Immature natural killer cell (primary cell): ENCODE results near the gene ZC3H18. TPM values are rescaled to one million over a fixed set of nuclear protein-coding genes. Genes with fewer than 3 reads are reported as not detected.

Source experiments
- DNase-seq, 3 donors: peaks; one replicate each; pipeline ENCODE4 v3.0.0; 2022; ENCODE audit warnings: mixed read lengths in 1 of 3
- H3K27ac Mint-ChIP-seq, 6 donors: one replicate each; pipeline ENCODE4 v1.8.0; 2020; ENCODE audit warnings: mixed read lengths in 6 of 6, mild to moderate bottlenecking in 5 of 6, inconsistent platforms in 4 of 6, moderate library complexity in 3 of 6
- H3K27me3 Mint-ChIP-seq, 3 donors: one replicate each; pipeline ENCODE4 v1.8.0; 2020 to 2021; ENCODE audit warnings: low read depth in 3 of 3, mild to moderate bottlenecking in 3 of 3, mixed read lengths in 3 of 3, moderate library complexity in 3 of 3, inconsistent platforms in 1 of 3
- H3K36me3 Mint-ChIP-seq, 3 donors: one replicate each; pipeline ENCODE4 v1.8.0; 2020; ENCODE audit warnings: mixed read lengths in 3 of 3, inconsistent platforms in 2 of 3, mild to moderate bottlenecking in 2 of 3
- H3K4me1 Mint-ChIP-seq, 2 donors: one replicate each; pipeline ENCODE4 v1.8.0; 2020; ENCODE audit warnings: inconsistent platforms in 2 of 2, mild to moderate bottlenecking in 2 of 2, mixed read lengths in 2 of 2, moderate library complexity in 1 of 2
- H3K4me3 Mint-ChIP-seq, 5 donors: one replicate each; pipeline ENCODE4 v1.8.0; 2020; ENCODE audit warnings: mild to moderate bottlenecking in 5 of 5, mixed read lengths in 5 of 5, inconsistent platforms in 3 of 5, moderate library complexity in 3 of 5
- H3K9me3 Mint-ChIP-seq, 6 donors: one replicate each; pipeline ENCODE4 v1.8.0; 2020; ENCODE audit warnings: mild to moderate bottlenecking in 6 of 6, mixed read lengths in 6 of 6, inconsistent platforms in 4 of 6, moderate library complexity in 3 of 6
- polyA plus RNA-seq, 3 donors: library from polyadenylated mRNA; unstranded; fragments of 300-500 nt; fragmentation: Illumina TruSeq; gene quantifications; one replicate each; pipeline ENCODE4 v1.2.3, GENCODE V29; 2021

Gene ZC3H18
- polyA plus RNA-seq, 3 donors from 2014 or later = 1.0 to 29.0 (median 8.7) TPM

DNA sequence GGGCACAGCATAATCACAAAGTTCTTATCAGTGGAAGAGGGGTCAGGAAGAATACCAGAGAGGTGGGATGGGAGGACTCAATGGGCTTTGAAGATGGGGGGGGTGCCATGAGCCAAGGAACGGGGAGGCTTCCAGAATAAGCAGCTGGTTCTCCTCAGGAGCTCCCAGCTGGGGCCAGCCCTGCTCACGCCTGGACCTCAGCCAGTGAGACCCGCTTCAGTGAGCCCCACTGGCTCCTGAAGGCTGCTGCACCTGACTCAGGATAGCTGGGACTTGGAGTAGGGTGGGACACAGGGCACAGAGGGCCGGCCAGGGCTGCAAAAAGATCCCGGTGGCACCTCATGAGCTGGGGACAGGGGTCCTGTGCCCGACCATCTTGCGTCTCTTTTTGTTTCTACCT, 24.4 kb upstream of the ZC3H18 start:
- peaks cover 6 to 13% (median 7%) of the 10 kb centered on the region in 3 donors for H3K36me3 Mint-ChIP-seq
- H3K27me3 Mint-ChIP-seq = peaks cover 3 to 16% (median 3%) of the 10 kb centered on the region in 3 donors
- H3K4me1 Mint-ChIP-seq = peaks cover 64 to 88% of the 10 kb centered on the region in 2 donors
- no peak for DNase-seq
- peak overlapping the region in 5 of 6 donors; percentile 57 to 93 (median 89) for H3K27ac Mint-ChIP-seq
- peaks cover 10 to 20% (median 12%) of the 10 kb centered on the region in 6 donors for H3K9me3 Mint-ChIP-seq
- H3K4me3 Mint-ChIP-seq = peak overlapping the region in 4 of 5 donors; percentile 24 to 86 (median 78)

- peaks cover 67 to 89% of the 10 kb centered on the region in 2 donors for H3K4me1 Mint-ChIP-seq
- H3K27me3 Mint-ChIP-seq = peaks cover 3 to 7% (median 3%) of the 10 kb centered on the region in 3 donors
- peaks cover 4 to 5% (median 5%) of the 10 kb centered on the region in 3 donors for H3K36me3 Mint-ChIP-seq
- peaks cover 5 to 10% (median 7%) of the 10 kb centered on the region in 6 donors for H3K9me3 Mint-ChIP-seq
- peak in 2 of 3 donors; percentile 35 to 42 for DNase-seq
- peak overlapping the region in 5 of 6 donors; percentile 82 to 96 (median 84) for H3K27ac Mint-ChIP-seq
- peak overlapping the region; percentile 59 to 83 (median 73) for H3K4me3 Mint-ChIP-seq
These were observed 21.9 kb upstream of the ZC3H18 start for GRCh38 chr16:88548131-88548874.

DNA sequence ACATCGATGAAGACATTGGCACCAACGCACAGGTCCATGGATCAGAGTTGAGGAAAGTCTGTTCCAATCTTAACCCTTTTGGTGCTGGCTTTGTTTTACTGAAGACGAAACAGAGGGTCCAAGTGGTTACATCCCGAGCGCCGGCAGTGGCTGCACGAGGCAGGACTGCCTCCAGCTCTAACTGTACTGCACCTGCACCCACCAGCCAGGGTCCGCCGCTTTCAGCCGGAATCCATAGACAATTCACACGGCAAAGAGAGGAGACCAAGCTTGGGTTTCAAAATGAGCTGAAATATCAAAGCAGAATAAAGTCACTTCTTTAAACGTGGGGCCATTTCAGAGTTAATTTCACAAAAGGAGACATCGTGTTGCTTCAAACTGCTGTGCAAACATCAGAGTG, 21.2 kb upstream of the ZC3H18 start:
- Mint-ChIP-seq H3K4me1 (peaks cover 62 to 89% of the 10 kb centered on the region in 2 donors), H3K4me3 (peak overlapping the region in 4 of 5 donors; percentile 73 to 83 (median 78)), H3K36me3 (no peaks in the 10 kb centered on the region), H3K27ac (peak overlapping the region in 4 of 6 donors; percentile 47 to 96 (median 86)), H3K9me3 (peaks cover 0 to 3% (median 0%) of the 10 kb centered on the region in 6 donors), H3K27me3 (peaks cover 3 to 6% (median 3%) of the 10 kb centered on the region in 3 donors)
- no peak for DNase-seq

GRCh38 chr16:88549671-88550245, 20.4 kb upstream of the ZC3H18 start:
- H3K4me1 Mint-ChIP-seq = peaks cover 62 to 90% of the 10 kb centered on the region in 2 donors
- H3K9me3 Mint-ChIP-seq = peaks cover 0 to 2% (median 0%) of the 10 kb centered on the region in 6 donors
- H3K27ac Mint-ChIP-seq = peak overlapping the region; percentile 46 to 96 (median 86)
- peak overlapping the region; percentile 73 to 83 (median 77) for H3K4me3 Mint-ChIP-seq
- H3K36me3 Mint-ChIP-seq = no peaks in the 10 kb centered on the region
- no peak for DNase-seq
- peaks cover 3 to 6% (median 3%) of the 10 kb centered on the region in 3 donors for H3K27me3 Mint-ChIP-seq

DNA sequence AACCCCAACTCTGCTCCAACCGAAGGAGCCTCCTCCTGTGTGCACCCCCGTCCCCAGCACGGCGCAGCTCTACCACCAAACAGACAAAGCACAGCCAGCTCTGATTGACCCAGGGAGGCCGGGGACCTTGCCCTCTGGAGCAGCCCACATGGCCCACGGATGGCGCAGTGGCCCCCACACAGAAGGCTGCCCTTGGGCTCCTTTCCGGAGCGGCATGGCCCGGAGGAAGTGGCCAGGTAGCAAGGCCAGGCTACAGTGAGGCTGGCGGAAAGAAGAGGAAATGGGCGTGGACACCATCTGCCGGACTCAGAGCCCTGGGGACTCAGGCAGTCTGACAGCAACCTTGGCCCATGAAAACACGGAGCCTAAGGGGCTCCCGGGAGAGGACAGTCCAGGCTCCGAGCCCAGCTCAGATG, 19.9 kb upstream of the ZC3H18 start:
- peak in 2 of 3 donors; percentile 28 to 40 for DNase-seq
- H3K4me3 Mint-ChIP-seq = peak overlapping the region; percentile 73 to 83 (median 77)
- peaks cover 0 to 2% (median 0%) of the 10 kb centered on the region in 6 donors for H3K9me3 Mint-ChIP-seq
- H3K27ac Mint-ChIP-seq = peak overlapping the region; percentile 46 to 96 (median 86)
- peaks cover 60 to 89% of the 10 kb centered on the region in 2 donors for H3K4me1 Mint-ChIP-seq
- H3K36me3 Mint-ChIP-seq = no peaks in the 10 kb centered on the region
- H3K27me3 Mint-ChIP-seq = peaks cover 3 to 6% (median 3%) of the 10 kb centered on the region in 3 donors

- H3K27ac Mint-ChIP-seq = peak overlapping the region in 5 of 6 donors; percentile 78 to 91 (median 82)
- H3K36me3 Mint-ChIP-seq = no peaks in the 10 kb centered on the region
- peak overlapping the region in 4 of 5 donors; percentile 31 to 68 (median 64) for H3K4me3 Mint-ChIP-seq
- H3K4me1 Mint-ChIP-seq = peaks cover 45 to 88% of the 10 kb centered on the region in 2 donors
- no peaks in the 10 kb centered on the region for H3K9me3 Mint-ChIP-seq
- no peak for DNase-seq
- H3K27me3 Mint-ChIP-seq = peaks cover 0 to 4% (median 3%) of the 10 kb centered on the region in 3 donors
These were observed 18.0 kb upstream of the ZC3H18 start for GRCh38 chr16:88552166-88552565.

DNA sequence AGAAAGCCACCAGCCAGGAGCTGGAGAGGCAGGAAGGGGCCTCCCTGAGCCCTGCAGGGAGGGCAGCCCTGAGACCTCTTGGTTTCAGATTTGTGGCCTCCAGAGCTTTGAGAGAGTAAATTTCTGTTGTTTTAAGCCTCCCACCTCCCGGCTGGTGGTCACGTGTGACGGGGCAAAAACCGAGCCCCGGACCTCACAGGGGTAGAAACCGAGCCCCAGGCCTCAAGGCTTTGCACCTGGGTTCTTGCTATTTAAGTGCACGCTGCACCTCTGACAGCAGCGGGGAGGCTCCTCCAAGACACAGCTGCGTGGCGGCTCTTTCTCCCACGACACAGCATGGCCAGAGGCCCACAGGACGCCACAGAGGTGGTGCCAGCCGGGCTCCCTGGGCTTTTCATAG, 17.4 kb upstream of the ZC3H18 start:
- peak in 1 of 3 donors; percentile 38 for DNase-seq
- peak overlapping the region in 5 of 6 donors; percentile 78 to 91 (median 82) for H3K27ac Mint-ChIP-seq
- no peaks in the 10 kb centered on the region for H3K9me3 Mint-ChIP-seq
- peak overlapping the region; percentile 13 to 68 (median 61) for H3K4me3 Mint-ChIP-seq
- peaks cover 43 to 90% of the 10 kb centered on the region in 2 donors for H3K4me1 Mint-ChIP-seq
- H3K27me3 Mint-ChIP-seq = peaks cover 0 to 4% (median 3%) of the 10 kb centered on the region in 3 donors
- no peaks in the 10 kb centered on the region for H3K36me3 Mint-ChIP-seq

DNA sequence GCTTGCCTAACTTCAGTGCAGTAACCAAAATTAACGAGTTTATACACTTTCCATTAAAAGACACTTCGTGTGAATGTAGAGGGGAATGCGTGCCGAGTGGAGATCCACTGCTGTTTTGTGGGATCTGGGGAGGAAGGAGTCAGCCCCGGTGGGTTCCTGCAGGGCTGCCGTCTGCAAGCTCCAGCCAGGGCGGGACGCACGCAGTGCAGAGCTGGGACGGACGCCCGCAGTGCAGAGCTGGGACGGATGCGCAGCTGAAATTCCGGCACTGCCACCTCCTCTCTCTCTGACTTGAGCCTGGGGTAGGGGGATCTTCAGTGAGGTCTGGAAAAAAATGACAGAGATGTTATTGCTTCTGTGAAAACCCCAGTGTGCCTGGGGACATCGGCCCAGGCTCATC, 16.5 kb upstream of the ZC3H18 start:
- peaks cover 35 to 83% of the 10 kb centered on the region in 2 donors for H3K4me1 Mint-ChIP-seq
- DNase-seq = no peak
- H3K27ac Mint-ChIP-seq = peak overlapping the region in 3 of 6 donors; percentile 21 to 87 (median 81)
- no peaks in the 10 kb centered on the region for H3K36me3 Mint-ChIP-seq
- peaks cover 0 to 4% (median 0%) of the 10 kb centered on the region in 3 donors for H3K27me3 Mint-ChIP-seq
- peak overlapping the region in 2 of 5 donors; percentile 57 to 68 for H3K4me3 Mint-ChIP-seq
- H3K9me3 Mint-ChIP-seq = no peaks in the 10 kb centered on the region

GRCh38 chr16:88554711-88555264, 15.4 kb upstream of the ZC3H18 start:
- no peak for DNase-seq
- H3K4me3 Mint-ChIP-seq = peak overlapping the region in 3 of 5 donors; percentile 39 to 68 (median 47)
- peaks cover 0 to 4% (median 0%) of the 10 kb centered on the region in 3 donors for H3K27me3 Mint-ChIP-seq
- H3K36me3 Mint-ChIP-seq = no peaks in the 10 kb centered on the region
- peaks cover 28 to 79% of the 10 kb centered on the region in 2 donors for H3K4me1 Mint-ChIP-seq
- H3K27ac Mint-ChIP-seq = peak overlapping the region in 2 of 6 donors; percentile 64 to 87
- H3K9me3 Mint-ChIP-seq = no peaks in the 10 kb centered on the region

GRCh38 chr16:88556294-88556988, 13.8 kb upstream of the ZC3H18 start:
- Mint-ChIP-seq H3K4me1 (peaks cover 16 to 74% of the 10 kb centered on the region in 2 donors), H3K27me3 (peaks cover 0 to 4% (median 3%) of the 10 kb centered on the region in 3 donors), H3K27ac (peak overlapping the region in 2 of 6 donors; percentile 89 to 91), H3K36me3 (no peaks in the 10 kb centered on the region), H3K9me3 (no peaks in the 10 kb centered on the region), H3K4me3 (peak overlapping the region in 3 of 5 donors; percentile 52 to 64 (median 60))
- no peak for DNase-seq

DNA sequence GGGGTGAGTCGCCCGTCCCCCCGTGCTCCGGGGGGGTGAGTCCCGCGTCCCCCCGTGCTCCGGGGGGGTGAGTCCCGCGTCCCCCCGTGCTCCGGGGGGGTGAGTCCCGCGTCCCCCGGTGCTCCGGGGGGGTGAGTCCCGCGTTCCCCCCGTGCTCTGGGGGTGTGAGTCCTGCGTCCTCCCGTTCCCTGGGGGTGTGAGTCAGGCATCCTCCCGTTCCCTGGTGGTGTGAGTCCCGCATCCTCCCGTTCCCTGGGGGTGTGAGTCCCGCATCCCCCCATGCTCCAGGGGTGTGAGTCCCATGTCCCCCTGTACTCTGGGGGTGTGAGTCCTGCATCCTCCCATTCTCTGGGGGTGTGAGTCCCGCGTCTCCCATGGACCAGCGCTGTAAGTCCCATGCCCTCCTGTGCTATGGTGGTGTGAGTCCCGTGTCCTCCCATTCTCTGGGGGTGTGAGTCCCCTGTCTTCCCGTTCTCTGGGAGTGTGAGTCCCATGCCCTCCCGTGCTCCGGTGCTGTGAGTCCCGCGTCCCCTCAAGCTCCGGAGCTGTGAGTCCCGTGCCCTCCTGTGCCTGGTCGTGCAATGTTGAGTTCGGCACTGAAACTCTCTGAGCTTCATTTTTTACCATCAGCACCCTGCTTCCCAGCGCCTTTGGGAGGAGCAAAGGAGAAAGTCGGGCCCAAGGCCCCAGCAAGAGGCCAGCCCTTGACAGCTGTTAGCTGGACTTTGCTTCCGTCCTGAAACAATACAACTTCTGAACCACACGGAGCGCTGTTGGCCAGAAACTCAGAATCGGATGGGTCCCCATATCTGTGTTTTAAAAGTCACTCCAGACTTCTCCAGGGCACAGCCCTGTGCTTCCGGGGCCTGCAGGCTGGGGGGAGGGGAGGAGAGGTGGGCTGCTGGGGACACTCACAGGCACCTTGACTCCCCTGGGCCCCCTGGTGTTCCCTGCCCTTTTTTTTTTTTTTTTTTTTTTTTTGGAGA, 11.5 kb upstream of the ZC3H18 start:
- Mint-ChIP-seq H3K4me1 (peaks cover 9 to 54% of the 10 kb centered on the region in 2 donors), H3K27ac (peak overlapping the region in 3 of 6 donors; percentile 5 to 58 (median 40)), H3K36me3 (no peaks in the 10 kb centered on the region), H3K27me3 (peaks cover 0 to 4% (median 3%) of the 10 kb centered on the region in 3 donors), H3K4me3 (peak overlapping the region in 1 of 5 donors; percentile 57), H3K9me3 (no peaks in the 10 kb centered on the region)
- peak in 1 of 3 donors; percentile 28 for DNase-seq
